T-cell (primary cell): Measurements from ENCODE around the gene HMGN2. TPM values are rescaled to one million over a fixed set of nuclear protein-coding genes. Genes with fewer than 3 reads are reported as not detected.

Source experiments
- ATAC-seq, 4 experiments: fragments of 200-7000 bp in 3 of 4; fragments of 150-1000 bp in 1 of 4; cut with Tn5 transposase; replicated peaks in 1 of 4; 1 replicate in 3 of 4; 2 replicates in 1 of 4; pipeline ENCODE4 v1.10.0; 2021; ENCODE audit warnings: moderate library complexity in 3 of 4, mild to moderate bottlenecking in 2 of 4, moderate number of reproducible peaks in 1 of 4
- CTCF ChIA-PET, 2 donors: fragments of 300-600 bp; sonication (Branson Sonifier 250); formaldehyde crosslinking; loops; one replicate each; lab custom pipeline; 2022; ENCODE audit warnings: antibody characterized with exemption in 2 of 2; lab: Charles Lee
- POLR2A ChIA-PET, 2 donors: fragments of 300-600 bp; sonication (Branson Sonifier 250); formaldehyde crosslinking; loops; one replicate each; lab custom pipeline; 2022; ENCODE audit warnings: antibody characterized with exemption in 2 of 2; lab: Charles Lee
- DNase-seq, 35 experiments: peaks; one replicate each; pipeline versions ENCODE4 v3.0.0 to v3.0.0-alpha.2; 2013 to 2023
- H3K27ac ChIP-seq: one replicate; pipeline ENCODE4 v1.5.1; 2013; ENCODE audit warnings: low read length
- H3K27me3 ChIP-seq, 2 experiments: replicated peaks in 1 of 2; 1 replicate in 1 of 2; 2 replicates in 1 of 2; pipeline versions ENCODE4 v1.6.1 to v1.7.0; 2013; ENCODE audit warnings: low read length in 1 of 2, mixed read lengths in 1 of 2; ENCODE audit not compliant: control insufficient read depth in 2 of 2, insufficient read depth in 2 of 2; ENCODE audit errors: extremely low read depth in 1 of 2
- H3K36me3 ChIP-seq, 2 donors: 1 replicate in 1 of 2; 2 replicates in 1 of 2; pipeline versions ENCODE4 v1.6.1 to v1.7.0; 2013; ENCODE audit warnings: low read length in 1 of 2; ENCODE audit not compliant: control insufficient read depth in 2 of 2, insufficient read depth in 1 of 2; ENCODE audit errors: extremely low read depth in 1 of 2
- H3K4me1 ChIP-seq, 2 experiments: 1 replicate in 1 of 2; 2 replicates in 1 of 2; pipeline versions ENCODE4 v1.6.1 to v1.7.0; 2013; ENCODE audit warnings: low read length in 2 of 2, mixed read lengths in 1 of 2; ENCODE audit not compliant: insufficient read depth in 2 of 2, control insufficient read depth in 1 of 2; ENCODE audit errors: extremely low read depth in 1 of 2
- H3K4me3 ChIP-seq, 2 donors: 1 replicate in 1 of 2; 2 replicates in 1 of 2; pipeline versions ENCODE4 v1.5.1 to v1.7.0; 2013; ENCODE audit warnings: mild to moderate bottlenecking in 2 of 2, low read length in 1 of 2, moderate library complexity in 1 of 2; ENCODE audit not compliant: control insufficient read depth in 1 of 2; ENCODE audit errors: extremely low read depth in 1 of 2
- H3K9me3 ChIP-seq: 2 replicates; pipeline ENCODE4 v1.7.0; 2013
- H3K27ac Mint-ChIP-seq, 2 donors: one replicate each; pipeline ENCODE4 v1.8.0; 2020 to 2021; ENCODE audit warnings: mild to moderate bottlenecking in 2 of 2, mixed read lengths in 2 of 2
- H3K27me3 Mint-ChIP-seq, 2 donors: one replicate each; pipeline ENCODE4 v1.8.0; 2021 to 2022; ENCODE audit warnings: mixed read lengths in 2 of 2
- H3K36me3 Mint-ChIP-seq: one replicate; pipeline ENCODE4 v1.8.0; 2021; ENCODE audit warnings: mixed read lengths
- H3K4me1 Mint-ChIP-seq, 3 donors: one replicate each; pipeline ENCODE4 v1.8.0; 2020 to 2022; ENCODE audit warnings: mixed read lengths in 3 of 3, mild to moderate bottlenecking in 1 of 3
- H3K4me3 Mint-ChIP-seq, 3 donors: one replicate each; pipeline ENCODE4 v1.8.0; 2020 to 2022; ENCODE audit warnings: mild to moderate bottlenecking in 3 of 3, mixed read lengths in 3 of 3, moderate library complexity in 3 of 3
- H3K9me3 Mint-ChIP-seq, 3 donors: one replicate each; pipeline ENCODE4 v1.8.0; 2020 to 2022; ENCODE audit warnings: mixed read lengths in 3 of 3
- WGBS: methylation state at CpG from one replicate; pipeline ENCODE4 v1.1.5; 2013; ENCODE audit warnings: missing lambda C conversion rate; ENCODE audit not compliant: insufficient coverage; 5-methylcytosine and 5-hydroxymethylcytosine counted together
- total RNA-seq, 35 experiments: library from RNA in 6 of 35; stranded (reverse) in 6 of 35; fragments of 120-200 nt in 1 of 35; gene quantifications; one replicate each; pipeline versions ENCODE4 v1.2.1 to v1.2.4 and lab custom pipeline; 2013 to 2026

The HMGN2 gene
- total RNA-seq, 5 donors from 2014 or later (not counting 1 experiment from before 2014, with no cell fraction given), result 310 to 341 (median 325) TPM

GRCh38 chr1:26478988-26479387, 6.7 kb downstream of the HMGN2 start:
- Mint-ChIP-seq H3K36me3 (peaks cover 30% of the 10 kb centered on the region), H3K4me1 (peaks cover 28 to 33% (median 28%) of the 10 kb centered on the region in 3 donors), H3K27me3 (no peaks in the 10 kb centered on the region), H3K4me3 (no peak overlapping the region), H3K9me3 (no peaks in the 10 kb centered on the region), H3K27ac (peak overlapping the region; percentile 17 to 50)
- Histone ChIP-seq H3K9me3 (no peaks in the 10 kb centered on the region), H3K4me3 (no peak overlapping the region), H3K27me3 (no peaks in the 10 kb centered on the region), H3K36me3 (peaks cover 6 to 38% of the 10 kb centered on the region in 2 donors), H3K4me1 (peaks cover 1 to 6% of the 10 kb centered on the region in 2 experiments), H3K27ac (no peak overlapping the region)
- no peak for ATAC-seq
- ChIA-PET POLR2A (interaction anchor here in 1 of 2 donors (0.9 kb wide), 1 partner anchor 508 kb away, joined by 3 read pairs; no protein-coding TSS in a partner anchor), CTCF (interaction anchor here in 1 of 2 donors (0.5 to 0.9 kb wide), 2 partner anchors 309 to 328 kb away, joined by 4 to 6 read pairs; partner anchors contain the start of gene PIGV)
- no peak for DNase-seq
- WGBS, result no CpG with 5 or more reads among the region's 6 CpGs

- Histone ChIP-seq H3K9me3 (no peaks in the 10 kb centered on the region), H3K27me3 (no peaks in the 10 kb centered on the region), H3K36me3 (peaks cover 0 to 5% of the 10 kb centered on the region in 2 donors), H3K4me3 (no peak overlapping the region), H3K27ac (no peak overlapping the region), H3K4me1 (no peaks in the 10 kb centered on the region)
- Mint-ChIP-seq H3K9me3 (no peaks in the 10 kb centered on the region), H3K4me1 (peaks cover 0 to 9% (median 8%) of the 10 kb centered on the region in 3 donors), H3K36me3 (peaks cover 5% of the 10 kb centered on the region), H3K27ac (peak overlapping the region; percentile 36 to 65), H3K4me3 (no peak overlapping the region), H3K27me3 (no peaks in the 10 kb centered on the region)
- ATAC-seq, result no peak
- ChIA-PET CTCF (interaction anchor here in 1 of 2 donors (0.5 kb wide), 1 partner anchor 200 kb away, joined by 4 read pairs; no protein-coding TSS in a partner anchor), POLR2A (no interaction called here)
- no peak for DNase-seq
- 89% methylated on average over 2 of the region's 2 CpGs for WGBS
Observed at GRCh38 chr1:26482921-26483320, 10.7 kb downstream of the HMGN2 start.

- no peak for DNase-seq
- no peaks in the 10 kb centered on the region for H3K9me3 ChIP-seq
Observed at GRCh38 chr1:26483980-26484379, 11.7 kb downstream of the HMGN2 start.

GRCh38 chr1:26490155-26490554, 17.9 kb downstream of the HMGN2 start:
- no peaks in the 10 kb centered on the region for H3K4me1 ChIP-seq
- ATAC-seq, result no peak
- no peaks in the 10 kb centered on the region for H3K27me3 ChIP-seq
- no peaks in the 10 kb centered on the region for H3K9me3 ChIP-seq
- DNase-seq, result no peak
- no peak overlapping the region for H3K27ac Mint-ChIP-seq
- H3K27ac ChIP-seq, result no peak overlapping the region
- no peaks in the 10 kb centered on the region for H3K36me3 Mint-ChIP-seq
- POLR2A ChIA-PET, result no interaction called here
- H3K4me1 Mint-ChIP-seq, result no peaks in the 10 kb centered on the region
- CTCF ChIA-PET, result interaction anchor here (0.7 to 1.0 kb wide), 3 partner anchors 13 to 397 kb away, joined by 3 to 6 read pairs (median 3); no protein-coding TSS in a partner anchor
- no peaks in the 10 kb centered on the region for H3K9me3 Mint-ChIP-seq
- no peaks in the 10 kb centered on the region for H3K36me3 ChIP-seq
- H3K27me3 Mint-ChIP-seq, result no peaks in the 10 kb centered on the region
- H3K4me3 ChIP-seq, result no peak overlapping the region
- no peak overlapping the region for H3K4me3 Mint-ChIP-seq
- 83% methylated on average over 1 of the region's 4 CpGs for WGBS

More at GRCh38 chr1:26483980-26484379, 11.7 kb downstream of the HMGN2 start:
- Histone ChIP-seq H3K27me3 (no peaks in the 10 kb centered on the region), H3K4me1 (no peaks in the 10 kb centered on the region), H3K27ac (no peak overlapping the region), H3K4me3 (no peak overlapping the region), H3K36me3 (peaks cover 0 to 3% of the 10 kb centered on the region in 2 donors)
- Mint-ChIP-seq H3K27me3 (no peaks in the 10 kb centered on the region), H3K4me3 (no peak overlapping the region), H3K27ac (peak overlapping the region; percentile 13 to 34), H3K9me3 (no peaks in the 10 kb centered on the region), H3K4me1 (peaks cover 0 to 8% (median 5%) of the 10 kb centered on the region in 3 donors), H3K36me3 (peaks cover under 1% of the 10 kb centered on the region)
- ATAC-seq, result no peak
- POLR2A ChIA-PET, result no interaction called here
- no CpG with 5 or more reads among the region's 2 CpGs for WGBS
- CTCF ChIA-PET, result no interaction called here

DNA sequence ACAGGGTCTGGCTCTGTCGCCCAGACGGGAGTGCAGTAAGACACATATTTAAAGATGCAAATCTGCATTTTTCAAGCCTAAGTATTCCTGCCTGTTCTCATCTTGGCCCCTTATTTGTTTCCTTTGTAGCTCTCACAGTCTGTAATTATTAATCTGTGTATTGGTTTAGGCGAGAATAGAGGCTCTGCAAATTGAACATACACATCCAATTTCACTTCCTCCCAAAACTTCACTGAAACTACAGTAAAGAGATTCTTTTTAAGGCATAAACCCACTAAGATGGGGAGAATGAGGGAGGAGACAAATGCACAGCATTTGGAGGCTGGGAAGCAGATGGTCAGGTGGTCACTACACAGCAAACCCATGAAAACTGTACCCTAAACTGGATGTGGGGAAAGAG, 21.0 kb downstream of the HMGN2 start:
- Histone ChIP-seq H3K4me1 (no peaks in the 10 kb centered on the region), H3K27ac (no peak overlapping the region), H3K27me3 (no peaks in the 10 kb centered on the region), H3K36me3 (no peaks in the 10 kb centered on the region), H3K9me3 (no peaks in the 10 kb centered on the region), H3K4me3 (no peak overlapping the region)
- H3K27ac Mint-ChIP-seq, result no peak overlapping the region
- no peaks in the 10 kb centered on the region for H3K9me3 Mint-ChIP-seq
- CTCF ChIA-PET, result no interaction called here
- no peaks in the 10 kb centered on the region for H3K36me3 Mint-ChIP-seq
- no peak overlapping the region for H3K4me3 Mint-ChIP-seq
- ATAC-seq (no peak), DNase-seq (no peak)
- POLR2A ChIA-PET, result no interaction called here
- H3K4me1 Mint-ChIP-seq, result no peaks in the 10 kb centered on the region
- no peaks in the 10 kb centered on the region for H3K27me3 Mint-ChIP-seq
- no CpG with 5 or more reads among the region's 3 CpGs for WGBS

GRCh38 chr1:26493938-26494337, 21.7 kb downstream of the HMGN2 start:
- H3K4me3 ChIP-seq, result no peak overlapping the region
- H3K9me3 ChIP-seq, result no peaks in the 10 kb centered on the region
- Mint-ChIP-seq H3K9me3 (no peaks in the 10 kb centered on the region), H3K27ac (no peak overlapping the region), H3K36me3 (no peaks in the 10 kb centered on the region), H3K4me1 (peaks cover 0 to 2% (median 2%) of the 10 kb centered on the region in 3 donors), H3K27me3 (no peaks in the 10 kb centered on the region), H3K4me3 (no peak overlapping the region)
- ChIA-PET CTCF (no interaction called here), POLR2A (interaction anchor here in 1 of 2 donors (0.6 kb wide), 1 partner anchor 237 kb away, joined by 3 read pairs; no protein-coding TSS in a partner anchor)
- WGBS, result 90% methylated on average over 2 of the region's 3 CpGs
- H3K27ac ChIP-seq, result no peak overlapping the region
- H3K4me1 ChIP-seq, result no peaks in the 10 kb centered on the region
- ATAC-seq (no peak), DNase-seq (no peak)
- H3K36me3 ChIP-seq, result no peaks in the 10 kb centered on the region
- H3K27me3 ChIP-seq, result no peaks in the 10 kb centered on the region
